Activated T-helper 1 cell treated with anti-CD3 and anti-CD28 coated beads, Interleukin-12 subunit alpha, Interleukin-12 subunit beta, Interleukin-2, Interleukin-4 antibody, amounts not matched to agents 30 ng/mL and 10 ng/mL and 1 ng/mL, durations not matched to agents 14 hours and 24 hours and 36 hours (primary cell): ENCODE results near the gene KIF1B. TPM values are rescaled to one million over a fixed set of nuclear protein-coding genes. Genes with fewer than 3 reads are reported as not detected.
"Not testable (repeated sequence)": the region's sequence is repeated elsewhere in the genome, so short reads cannot be mapped to it uniquely, and the experiment has no call there.

ENCODE experiments used
- DNase-seq: peaks from one replicate; pipeline ENCODE4 v3.0.0; 2021; ENCODE audit warnings: low spot score
- H3K27ac Mint-ChIP-seq: one replicate; pipeline ENCODE4 v1.8.0; 2021; ENCODE audit warnings: mild to moderate bottlenecking, mixed read lengths
- H3K27me3 Mint-ChIP-seq: one replicate; pipeline ENCODE4 v1.8.0; 2022; ENCODE audit warnings: mild to moderate bottlenecking, moderate library complexity, mixed read lengths; ENCODE audit not compliant: insufficient read depth
- H3K36me3 Mint-ChIP-seq: one replicate; pipeline ENCODE4 v1.8.0; 2021; ENCODE audit warnings: low read depth, mixed read lengths
- H3K4me1 Mint-ChIP-seq: one replicate; pipeline ENCODE4 v1.8.0; 2021; ENCODE audit warnings: low read depth, mixed read lengths
- H3K4me3 Mint-ChIP-seq: one replicate; pipeline ENCODE4 v1.8.0; 2021; ENCODE audit warnings: mild to moderate bottlenecking, moderate library complexity, mixed read lengths
- H3K9me3 Mint-ChIP-seq: one replicate; pipeline ENCODE4 v1.8.0; 2021; ENCODE audit warnings: mixed read lengths
- intact Hi-C: fragments of 100-400 bp; cut with micrococcal nuclease; formaldehyde crosslinking; loops from one replicate; pipeline ENCODE4 v1.15.1; 2024
- total RNA-seq: library from RNA; stranded (reverse); gene quantifications from 2 replicates; pipeline ENCODE4 v1.2.3, GENCODE V29; 2022

Gene KIF1B
- total RNA-seq, 1 donor from 2014 or later: 15.8 TPM

GRCh38 chr1:10181154-10181553, 29.2 kb upstream of the KIF1B start:
- Mint-ChIP-seq H3K36me3 (peaks cover 7% of the 10 kb centered on the region), H3K4me3 (no peak overlapping the region), H3K9me3 (no peaks in the 10 kb centered on the region), H3K27ac (no peak overlapping the region), H3K4me1 (no peaks in the 10 kb centered on the region), H3K27me3 (no peaks in the 10 kb centered on the region)
- intact Hi-C loops: no loop called here
- DNase-seq: no peak

DNA sequence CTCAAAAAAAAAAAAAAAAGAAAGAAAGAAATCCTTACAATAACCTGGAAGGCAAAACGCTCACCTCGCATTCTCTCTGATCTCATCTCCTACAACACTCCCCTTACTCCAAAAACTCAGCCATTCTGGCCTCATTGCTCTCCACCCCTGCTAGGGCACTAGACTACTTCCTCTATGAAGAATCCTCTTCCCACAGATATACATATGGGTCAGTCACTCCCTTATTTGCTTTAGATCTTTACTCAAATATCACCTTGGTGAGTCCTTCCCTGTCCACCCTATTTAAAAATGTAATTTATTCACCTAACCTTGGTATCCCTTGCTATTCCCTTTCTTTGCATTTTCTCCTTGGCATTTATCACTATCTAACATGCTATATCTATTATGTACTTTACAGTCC, 24.6 kb upstream of the KIF1B start:
- Mint-ChIP-seq H3K9me3 (no peaks in the 10 kb centered on the region), H3K4me1 (no peaks in the 10 kb centered on the region), H3K27me3 (no peaks in the 10 kb centered on the region), H3K4me3 (no peak overlapping the region), H3K36me3 (no peaks in the 10 kb centered on the region), H3K27ac (no peak overlapping the region)
- no peak for DNase-seq
- intact Hi-C loops: loop anchor here (2.0 kb wide), 1 partner anchor 15 kb away; no protein-coding TSS in a partner anchor

GRCh38 chr1:10186331-10187025, 23.9 kb upstream of the KIF1B start:
- no peaks in the 10 kb centered on the region for H3K36me3 Mint-ChIP-seq
- H3K4me1 Mint-ChIP-seq: no peaks in the 10 kb centered on the region
- no peak overlapping the region for H3K4me3 Mint-ChIP-seq
- intact Hi-C loops: loop anchor here (2.0 kb wide), 1 partner anchor 16 kb away; no protein-coding TSS in a partner anchor
- H3K27ac Mint-ChIP-seq: no peak overlapping the region
- DNase-seq: no peak
- H3K9me3 Mint-ChIP-seq: no peaks in the 10 kb centered on the region
- H3K27me3 Mint-ChIP-seq: no peaks in the 10 kb centered on the region

DNA sequence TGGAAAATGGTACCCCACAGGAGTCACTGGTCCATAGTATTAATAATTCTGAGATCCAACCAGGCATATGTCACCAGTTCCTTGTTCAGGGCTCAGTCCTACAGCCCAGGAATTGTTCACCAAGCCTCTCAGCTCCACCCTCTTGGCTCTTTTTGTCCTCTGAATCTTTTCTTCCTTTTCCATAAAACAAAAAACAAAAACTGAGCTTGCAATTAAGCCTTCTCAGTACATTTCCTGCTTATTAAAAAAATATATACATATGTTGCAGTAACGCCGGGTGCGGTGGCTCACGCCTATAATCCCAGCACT, 23.4 kb upstream of the KIF1B start:
- Mint-ChIP-seq H3K36me3 (no peaks in the 10 kb centered on the region), H3K9me3 (no peaks in the 10 kb centered on the region), H3K27ac (no peak overlapping the region), H3K27me3 (no peaks in the 10 kb centered on the region), H3K4me3 (no peak overlapping the region), H3K4me1 (no peaks in the 10 kb centered on the region)
- intact Hi-C loops: loop anchor here (2.0 kb wide), 1 partner anchor 16 kb away; no protein-coding TSS in a partner anchor
- DNase-seq: no peak

GRCh38 chr1:10188133-10188650, 22.2 kb upstream of the KIF1B start:
- H3K27me3 Mint-ChIP-seq: no peaks in the 10 kb centered on the region
- no peak overlapping the region for H3K4me3 Mint-ChIP-seq
- no peaks in the 10 kb centered on the region for H3K4me1 Mint-ChIP-seq
- no peaks in the 10 kb centered on the region for H3K9me3 Mint-ChIP-seq
- intact Hi-C loops: no loop called here
- DNase-seq: no peak
- H3K36me3 Mint-ChIP-seq: no peaks in the 10 kb centered on the region
- no peak overlapping the region for H3K27ac Mint-ChIP-seq

GRCh38 chr1:10189659-10190058, 20.7 kb upstream of the KIF1B start:
- Mint-ChIP-seq H3K27me3 (peaks cover 4% of the 10 kb centered on the region), H3K4me1 (no peaks in the 10 kb centered on the region), H3K36me3 (no peaks in the 10 kb centered on the region), H3K9me3 (no peaks in the 10 kb centered on the region), H3K4me3 (no peak overlapping the region), H3K27ac (no peak overlapping the region)
- no peak for DNase-seq
- intact Hi-C loops: no loop called here

DNA sequence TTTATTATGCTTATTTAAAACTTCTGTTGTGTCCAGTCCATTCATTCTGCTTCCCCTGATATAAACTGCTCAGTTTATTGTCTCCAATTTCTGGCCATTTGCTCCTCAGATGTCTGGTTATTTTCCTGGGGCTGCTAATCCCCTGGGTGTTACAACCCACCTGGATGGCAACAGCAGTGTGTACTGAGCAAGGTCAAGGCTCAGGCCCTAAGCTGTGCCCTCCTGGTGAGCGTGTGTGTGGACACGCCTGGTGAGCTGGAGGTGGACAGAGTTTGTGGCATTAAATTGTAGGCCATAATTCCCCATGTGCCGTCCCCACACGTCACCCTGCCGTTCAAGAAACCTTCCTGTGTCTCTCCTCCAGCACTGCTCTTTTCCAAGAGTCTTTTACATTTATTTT, 18.1 kb upstream of the KIF1B start:
- Mint-ChIP-seq H3K9me3 (no peaks in the 10 kb centered on the region), H3K4me1 (no peaks in the 10 kb centered on the region), H3K27me3 (peaks cover 4% of the 10 kb centered on the region), H3K27ac (no peak overlapping the region), H3K36me3 (no peaks in the 10 kb centered on the region), H3K4me3 (no peak overlapping the region)
- DNase-seq: no peak
- intact Hi-C loops: no loop called here

GRCh38 chr1:10193288-10193687, 17.1 kb upstream of the KIF1B start:
- Mint-ChIP-seq H3K27me3 (peaks cover 4% of the 10 kb centered on the region), H3K4me1 (no peaks in the 10 kb centered on the region), H3K4me3 (no peak overlapping the region), H3K27ac (no peak overlapping the region), H3K36me3 (no peaks in the 10 kb centered on the region), H3K9me3 (no peaks in the 10 kb centered on the region)
- intact Hi-C loops: no loop called here
- DNase-seq: no peak

DNA sequence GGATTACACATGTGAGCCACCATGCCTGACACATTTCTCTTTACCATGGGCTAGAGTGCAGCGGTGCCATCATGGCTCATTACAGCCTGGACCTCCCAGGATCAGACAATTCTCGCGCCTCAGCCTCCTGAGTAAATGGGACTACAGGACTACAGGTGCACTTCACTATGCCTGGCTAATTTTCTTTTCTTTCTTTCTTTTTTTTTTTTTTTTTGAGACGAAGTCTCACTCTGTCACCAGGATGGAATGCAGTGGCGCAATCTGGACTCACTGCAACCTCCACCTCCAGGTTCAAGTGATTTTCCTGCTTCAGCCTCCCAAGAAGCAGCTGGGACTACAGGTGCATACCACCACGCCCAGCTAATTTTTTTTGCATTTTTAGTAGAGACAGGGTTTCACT, 14.8 kb upstream of the KIF1B start:
- no peaks in the 10 kb centered on the region for H3K4me1 Mint-ChIP-seq
- H3K9me3 Mint-ChIP-seq: no peaks in the 10 kb centered on the region
- no peak for DNase-seq
- H3K4me3 Mint-ChIP-seq: no peak overlapping the region
- peaks cover 4% of the 10 kb centered on the region for H3K27me3 Mint-ChIP-seq
- H3K27ac Mint-ChIP-seq: no peak overlapping the region
- intact Hi-C loops: no loop called here
- no peaks in the 10 kb centered on the region for H3K36me3 Mint-ChIP-seq

DNA sequence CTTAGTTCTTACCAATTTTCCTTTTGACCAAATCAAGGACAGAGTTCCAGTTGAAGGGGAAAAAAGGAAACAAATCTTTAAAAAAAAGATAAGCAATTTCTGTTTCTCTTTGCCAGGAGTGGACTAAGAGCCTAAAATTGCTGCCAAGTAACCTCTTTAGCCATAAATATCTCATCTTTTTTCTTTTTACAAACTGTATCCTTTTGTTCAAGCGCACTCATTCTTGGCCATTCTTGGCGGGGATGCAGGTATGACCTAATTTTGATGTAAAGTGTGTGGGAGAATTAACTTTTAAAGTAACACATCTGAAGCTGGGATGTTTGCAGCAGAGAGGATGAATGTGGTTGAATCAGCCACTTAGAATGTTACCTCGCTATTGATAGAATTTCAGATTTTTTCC, 13.4 kb upstream of the KIF1B start:
- Mint-ChIP-seq H3K27ac (no peak overlapping the region), H3K4me1 (no peaks in the 10 kb centered on the region), H3K9me3 (no peaks in the 10 kb centered on the region), H3K27me3 (peaks cover 6% of the 10 kb centered on the region), H3K4me3 (no peak overlapping the region), H3K36me3 (no peaks in the 10 kb centered on the region)
- no peak for DNase-seq
- intact Hi-C loops: no loop called here

DNA sequence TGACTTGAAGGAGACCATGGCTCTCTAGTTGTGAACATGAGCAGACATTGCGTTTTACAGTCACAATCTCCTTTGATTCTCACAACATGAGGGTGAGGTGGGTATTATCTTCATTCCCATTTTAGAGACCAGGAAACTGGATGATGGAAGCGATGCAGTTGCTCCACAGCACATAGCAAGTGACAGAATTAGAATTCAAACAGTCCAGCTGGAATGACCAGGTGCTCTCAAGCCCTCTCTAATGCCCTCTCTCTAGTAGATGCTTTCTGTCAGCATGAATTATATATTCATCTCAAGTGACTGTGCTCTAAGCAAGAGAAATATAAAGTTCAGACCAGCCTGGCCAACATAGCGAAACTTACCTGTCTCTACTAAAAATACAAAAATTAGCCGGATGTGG, 9.8 kb upstream of the KIF1B start:
- Mint-ChIP-seq H3K27ac (no peak overlapping the region), H3K9me3 (no peaks in the 10 kb centered on the region), H3K27me3 (peaks cover 7% of the 10 kb centered on the region), H3K4me3 (no peak overlapping the region), H3K36me3 (no peaks in the 10 kb centered on the region), H3K4me1 (no peaks in the 10 kb centered on the region)
- intact Hi-C loops: no loop called here
- no peak for DNase-seq

DNA sequence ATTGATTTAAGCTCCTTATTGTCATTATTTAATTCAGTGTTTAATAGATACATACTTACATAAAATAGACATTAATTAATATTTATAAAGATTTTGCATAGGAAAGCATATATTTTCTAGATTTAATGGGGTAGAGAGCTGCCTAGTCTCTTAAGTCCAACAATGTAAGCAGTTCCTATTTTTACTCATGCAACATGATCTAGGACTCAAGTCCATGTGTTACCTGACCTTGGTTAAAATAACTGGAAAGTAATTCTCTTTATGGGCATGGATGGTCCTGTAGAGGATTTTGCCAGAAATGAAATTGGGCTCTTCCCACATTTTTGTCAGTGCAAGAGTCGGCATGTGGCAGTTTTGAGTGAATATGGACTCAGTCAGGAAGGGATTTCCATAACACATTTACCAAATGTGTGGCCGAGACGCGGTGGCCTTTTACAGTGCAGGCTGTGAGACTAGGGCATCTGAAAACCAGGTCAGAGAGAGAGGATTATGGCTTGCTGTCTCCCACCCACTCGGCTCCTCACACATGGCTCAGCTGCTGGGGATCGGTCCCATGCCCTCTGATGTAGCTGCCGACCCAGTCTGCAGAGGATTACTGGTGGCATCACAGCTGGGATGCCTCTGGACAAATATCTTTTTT, 6.2 kb upstream of the KIF1B start:
- Mint-ChIP-seq H3K4me1 (peaks cover 2% of the 10 kb centered on the region), H3K36me3 (no peaks in the 10 kb centered on the region), H3K4me3 (no peak overlapping the region), H3K27me3 (peaks cover 13% of the 10 kb centered on the region), H3K9me3 (no peaks in the 10 kb centered on the region), H3K27ac (no peak overlapping the region)
- DNase-seq: no peak
- intact Hi-C loops: no loop called here

GRCh38 chr1:10205206-10205605, 5.2 kb upstream of the KIF1B start:
- H3K9me3 Mint-ChIP-seq, H3K36me3 Mint-ChIP-seq, H3K4me3 Mint-ChIP-seq, intact Hi-C loops, H3K27ac Mint-ChIP-seq, DNase-seq: not testable (repeated sequence)
- Mint-ChIP-seq H3K27me3 (peaks cover 13% of the 10 kb centered on the region), H3K4me1 (peaks cover 11% of the 10 kb centered on the region)
